Measurements from ENCODE around the gene TMPRSS3.

The TMPRSS3 gene

GRCh38 chr21:42338729-42339715 lies 56.8 kb downstream of the TMPRSS3 start:
- TF ChIP-seq EZH2phosphoT487 (IDR thresholded peaks at IDR 0.05; ENCODE audit: borderline replicate concordance) (no peak), CTCF (conservative IDR thresholded peaks at IDR 0.05; ENCODE audit: low read length) (no peak)
- H3K4me3 ChIP-seq (ENCODE audit: low read length, poor library complexity, severe bottlenecking) = no peak overlapping the region
- no peak overlapping the region for H3K4me2 ChIP-seq (ENCODE audit: low read depth, low read length, poor library complexity, severe bottlenecking)
- H3K36me3 ChIP-seq (ENCODE audit: insufficient read depth, low read length) = no peaks in the 10 kb centered on the region
- H3K9me2 ChIP-seq (replicated peaks; ENCODE audit: low read depth, low read length) = no peaks in the 10 kb centered on the region
- H3K79me2 ChIP-seq (ENCODE audit: insufficient read depth, low read length) = no peaks in the 10 kb centered on the region
- peaks cover 11% of the 10 kb centered on the region for H3K4me1 ChIP-seq (ENCODE audit: insufficient read depth, low read length, poor library complexity, severe bottlenecking)
- no peaks in the 10 kb centered on the region for H4K20me1 ChIP-seq (ENCODE audit: insufficient read depth, low read length, poor library complexity, severe bottlenecking)
- no peaks in the 10 kb centered on the region for H3K9me3 ChIP-seq (ENCODE audit: insufficient read depth, low read depth, low read length)
- H3K9ac ChIP-seq (ENCODE audit: low read depth, low read length, poor library complexity, severe bottlenecking) = peak overlapping the region; percentile 41
- H3K27me3 ChIP-seq (ENCODE audit: insufficient read depth, low read length, poor library complexity, severe bottlenecking) = no peaks in the 10 kb centered on the region
- no peak overlapping the region for H2AFZ ChIP-seq (ENCODE audit: low read length)
- no peaks in the 10 kb centered on the region for H3F3A ChIP-seq (ENCODE audit: low read depth)

GRCh38 chr21:42337830-42338728 lies 57.8 kb downstream of the TMPRSS3 start:
- Histone ChIP-seq H3K9ac (ENCODE audit: low read depth, low read length, poor library complexity, severe bottlenecking) (peak overlapping the region; percentile 41), H3K4me3 (ENCODE audit: low read length, poor library complexity, severe bottlenecking) (no peak overlapping the region), H3K9me2 (replicated peaks; ENCODE audit: low read depth, low read length) (no peaks in the 10 kb centered on the region), H3K79me2 (ENCODE audit: insufficient read depth, low read length) (no peaks in the 10 kb centered on the region), H3K9me3 (ENCODE audit: insufficient read depth, low read depth, low read length) (no peaks in the 10 kb centered on the region), H4K20me1 (ENCODE audit: insufficient read depth, low read length, poor library complexity, severe bottlenecking) (no peaks in the 10 kb centered on the region), H3K27me3 (ENCODE audit: insufficient read depth, low read length, poor library complexity, severe bottlenecking) (no peaks in the 10 kb centered on the region), H3K4me2 (ENCODE audit: low read depth, low read length, poor library complexity, severe bottlenecking) (no peak overlapping the region), H3F3A (ENCODE audit: low read depth) (no peaks in the 10 kb centered on the region), H2AFZ (ENCODE audit: low read length) (peak overlapping the region; percentile 41; the same call in 1 of the 2 replicates), H3K4me1 (ENCODE audit: insufficient read depth, low read length, poor library complexity, severe bottlenecking) (peaks cover 11% of the 10 kb centered on the region), H3K36me3 (ENCODE audit: insufficient read depth, low read length) (no peaks in the 10 kb centered on the region)
- TF ChIP-seq CTCF (conservative IDR thresholded peaks at IDR 0.05; ENCODE audit: low read length) = peak; percentile 87
- TF ChIP-seq EZH2phosphoT487 (IDR thresholded peaks at IDR 0.05; ENCODE audit: borderline replicate concordance) = no peak

- H3K9me3 ChIP-seq (ENCODE audit: insufficient read depth, low read depth, low read length) = peaks cover under 1% of the 10 kb centered on the region; the same call in 1 of the 2 replicates
- no peak overlapping the region for H3K4me2 ChIP-seq (ENCODE audit: low read depth, low read length, poor library complexity, severe bottlenecking)
- H3K4me3 ChIP-seq (ENCODE audit: low read length, poor library complexity, severe bottlenecking) = no peak overlapping the region
- no peaks in the 10 kb centered on the region for H3K27me3 ChIP-seq (ENCODE audit: insufficient read depth, low read length, poor library complexity, severe bottlenecking)
- peaks cover 11% of the 10 kb centered on the region for H3K4me1 ChIP-seq (ENCODE audit: insufficient read depth, low read length, poor library complexity, severe bottlenecking)
- no peaks in the 10 kb centered on the region for H3K9me2 ChIP-seq (replicated peaks; ENCODE audit: low read depth, low read length)
- H3K9ac ChIP-seq (ENCODE audit: low read depth, low read length, poor library complexity, severe bottlenecking) = no peak overlapping the region
- no peaks in the 10 kb centered on the region for H3K79me2 ChIP-seq (ENCODE audit: insufficient read depth, low read length)
- no peaks in the 10 kb centered on the region for H3F3A ChIP-seq (ENCODE audit: low read depth)
- H2AFZ ChIP-seq (ENCODE audit: low read length) = no peak overlapping the region
- TF ChIP-seq EZH2phosphoT487 (IDR thresholded peaks at IDR 0.05; ENCODE audit: borderline replicate concordance) = no peak
- TF ChIP-seq CTCF (conservative IDR thresholded peaks at IDR 0.05; ENCODE audit: low read length) = no peak
- H4K20me1 ChIP-seq (ENCODE audit: insufficient read depth, low read length, poor library complexity, severe bottlenecking) = no peaks in the 10 kb centered on the region
- H3K36me3 ChIP-seq (ENCODE audit: insufficient read depth, low read length) = no peaks in the 10 kb centered on the region
Measured at GRCh38 chr21:42337276-42337675, 58.6 kb downstream of the TMPRSS3 start.
